ENCODE measurements around the gene TPRX2. TPM values are rescaled to one million over a fixed set of nuclear protein-coding genes. Genes with fewer than 3 reads are reported as not detected.

The TPRX2 gene
- total and polyA plus RNA-seq, 2 experiments from 2014 or later, result not detected

GRCh38 chr19:47886010-47886559 is 27.1 kb downstream of the TPRX2 start, which contains the start of gene SULT2A1:
TSS of gene SULT2A1 (minus strand) at chr19:47886315. CDS start at chr19:47886257, 58 bp downstream.
- Histone ChIP-seq H3K4me1 (ENCODE audit: insufficient read depth) (no peaks in the 10 kb centered on the region), H3K27ac (ENCODE audit: low read depth) (no peak within 1 kb of the TSS), H3F3A (replicated peaks; ENCODE audit: low read depth) (no peaks in the 10 kb centered on the region), H3K4me2 (no peak within 1 kb of the TSS), H2AFZ (0 out of 2 replicates have a peak within 1 kb of the TSS, but pooled peaks have one; percentile 14), H3K9me2 (ENCODE audit: insufficient read depth) (0 out of 2 replicates have a peak, but pooled peaks cover 3% of the 10 kb centered on the region), H4K20me1 (replicated peaks; ENCODE audit: insufficient read depth) (no peaks in the 10 kb centered on the region), H3K79me2 (replicated peaks; ENCODE audit: insufficient read depth) (no peaks in the 10 kb centered on the region), H3K4me3 (no peak within 1 kb of the TSS), H3K27me3 (ENCODE audit: insufficient read depth) (no peaks in the 10 kb centered on the region), H3K36me3 (ENCODE audit: insufficient read depth) (no peaks in the 10 kb centered on the region)
- H3K4me3 Mint-ChIP-seq, result no peak within 1 kb of the TSS
- H3K27me3 Mint-ChIP-seq (ENCODE audit: insufficient read depth, low read depth, poor library complexity), result peaks cover 1% of the 10 kb centered on the region
- no peak within 1 kb of the TSS for H3K27ac Mint-ChIP-seq
- ATAC-seq, result no peak
- no peak for TF ChIP-seq ZNF114 (CRISPR knock-in tag; IDR thresholded peaks at IDR 0.05)
- no peak for TF ChIP-seq JUNB (IDR thresholded peaks at IDR 0.05; ENCODE audit: unreplicated experiment)
- TF ChIP-seq, protein P1, sequence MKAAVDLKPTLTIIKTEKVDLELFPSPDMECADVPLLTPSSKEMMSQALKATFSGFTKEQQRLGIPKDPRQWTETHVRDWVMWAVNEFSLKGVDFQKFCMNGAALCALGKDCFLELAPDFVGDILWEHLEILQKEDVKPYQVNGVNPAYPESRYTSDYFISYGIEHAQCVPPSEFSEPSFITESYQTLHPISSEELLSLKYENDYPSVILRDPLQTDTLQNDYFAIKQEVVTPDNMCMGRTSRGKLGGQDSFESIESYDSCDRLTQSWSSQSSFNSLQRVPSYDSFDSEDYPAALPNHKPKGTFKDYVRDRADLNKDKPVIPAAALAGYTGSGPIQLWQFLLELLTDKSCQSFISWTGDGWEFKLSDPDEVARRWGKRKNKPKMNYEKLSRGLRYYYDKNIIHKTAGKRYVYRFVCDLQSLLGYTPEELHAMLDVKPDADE (IDR thresholded peaks at IDR 0.05), result no peak
- TF ChIP-seq POLR2AphosphoS5 (IDR thresholded peaks at IDR 0.05; ENCODE audit: low read depth), result no peak
- no peak for TF ChIP-seq EZH2phosphoT487 (IDR thresholded peaks at IDR 0.05; ENCODE audit: unreplicated experiment)
- no peak for TF ChIP-seq NANOG (IDR thresholded peaks at IDR 0.05; ENCODE audit: borderline replicate concordance)
- no peak for TF ChIP-seq STAT1 (IDR thresholded peaks at IDR 0.05; ENCODE audit: unreplicated experiment)
- TF ChIP-seq, protein P2, sequence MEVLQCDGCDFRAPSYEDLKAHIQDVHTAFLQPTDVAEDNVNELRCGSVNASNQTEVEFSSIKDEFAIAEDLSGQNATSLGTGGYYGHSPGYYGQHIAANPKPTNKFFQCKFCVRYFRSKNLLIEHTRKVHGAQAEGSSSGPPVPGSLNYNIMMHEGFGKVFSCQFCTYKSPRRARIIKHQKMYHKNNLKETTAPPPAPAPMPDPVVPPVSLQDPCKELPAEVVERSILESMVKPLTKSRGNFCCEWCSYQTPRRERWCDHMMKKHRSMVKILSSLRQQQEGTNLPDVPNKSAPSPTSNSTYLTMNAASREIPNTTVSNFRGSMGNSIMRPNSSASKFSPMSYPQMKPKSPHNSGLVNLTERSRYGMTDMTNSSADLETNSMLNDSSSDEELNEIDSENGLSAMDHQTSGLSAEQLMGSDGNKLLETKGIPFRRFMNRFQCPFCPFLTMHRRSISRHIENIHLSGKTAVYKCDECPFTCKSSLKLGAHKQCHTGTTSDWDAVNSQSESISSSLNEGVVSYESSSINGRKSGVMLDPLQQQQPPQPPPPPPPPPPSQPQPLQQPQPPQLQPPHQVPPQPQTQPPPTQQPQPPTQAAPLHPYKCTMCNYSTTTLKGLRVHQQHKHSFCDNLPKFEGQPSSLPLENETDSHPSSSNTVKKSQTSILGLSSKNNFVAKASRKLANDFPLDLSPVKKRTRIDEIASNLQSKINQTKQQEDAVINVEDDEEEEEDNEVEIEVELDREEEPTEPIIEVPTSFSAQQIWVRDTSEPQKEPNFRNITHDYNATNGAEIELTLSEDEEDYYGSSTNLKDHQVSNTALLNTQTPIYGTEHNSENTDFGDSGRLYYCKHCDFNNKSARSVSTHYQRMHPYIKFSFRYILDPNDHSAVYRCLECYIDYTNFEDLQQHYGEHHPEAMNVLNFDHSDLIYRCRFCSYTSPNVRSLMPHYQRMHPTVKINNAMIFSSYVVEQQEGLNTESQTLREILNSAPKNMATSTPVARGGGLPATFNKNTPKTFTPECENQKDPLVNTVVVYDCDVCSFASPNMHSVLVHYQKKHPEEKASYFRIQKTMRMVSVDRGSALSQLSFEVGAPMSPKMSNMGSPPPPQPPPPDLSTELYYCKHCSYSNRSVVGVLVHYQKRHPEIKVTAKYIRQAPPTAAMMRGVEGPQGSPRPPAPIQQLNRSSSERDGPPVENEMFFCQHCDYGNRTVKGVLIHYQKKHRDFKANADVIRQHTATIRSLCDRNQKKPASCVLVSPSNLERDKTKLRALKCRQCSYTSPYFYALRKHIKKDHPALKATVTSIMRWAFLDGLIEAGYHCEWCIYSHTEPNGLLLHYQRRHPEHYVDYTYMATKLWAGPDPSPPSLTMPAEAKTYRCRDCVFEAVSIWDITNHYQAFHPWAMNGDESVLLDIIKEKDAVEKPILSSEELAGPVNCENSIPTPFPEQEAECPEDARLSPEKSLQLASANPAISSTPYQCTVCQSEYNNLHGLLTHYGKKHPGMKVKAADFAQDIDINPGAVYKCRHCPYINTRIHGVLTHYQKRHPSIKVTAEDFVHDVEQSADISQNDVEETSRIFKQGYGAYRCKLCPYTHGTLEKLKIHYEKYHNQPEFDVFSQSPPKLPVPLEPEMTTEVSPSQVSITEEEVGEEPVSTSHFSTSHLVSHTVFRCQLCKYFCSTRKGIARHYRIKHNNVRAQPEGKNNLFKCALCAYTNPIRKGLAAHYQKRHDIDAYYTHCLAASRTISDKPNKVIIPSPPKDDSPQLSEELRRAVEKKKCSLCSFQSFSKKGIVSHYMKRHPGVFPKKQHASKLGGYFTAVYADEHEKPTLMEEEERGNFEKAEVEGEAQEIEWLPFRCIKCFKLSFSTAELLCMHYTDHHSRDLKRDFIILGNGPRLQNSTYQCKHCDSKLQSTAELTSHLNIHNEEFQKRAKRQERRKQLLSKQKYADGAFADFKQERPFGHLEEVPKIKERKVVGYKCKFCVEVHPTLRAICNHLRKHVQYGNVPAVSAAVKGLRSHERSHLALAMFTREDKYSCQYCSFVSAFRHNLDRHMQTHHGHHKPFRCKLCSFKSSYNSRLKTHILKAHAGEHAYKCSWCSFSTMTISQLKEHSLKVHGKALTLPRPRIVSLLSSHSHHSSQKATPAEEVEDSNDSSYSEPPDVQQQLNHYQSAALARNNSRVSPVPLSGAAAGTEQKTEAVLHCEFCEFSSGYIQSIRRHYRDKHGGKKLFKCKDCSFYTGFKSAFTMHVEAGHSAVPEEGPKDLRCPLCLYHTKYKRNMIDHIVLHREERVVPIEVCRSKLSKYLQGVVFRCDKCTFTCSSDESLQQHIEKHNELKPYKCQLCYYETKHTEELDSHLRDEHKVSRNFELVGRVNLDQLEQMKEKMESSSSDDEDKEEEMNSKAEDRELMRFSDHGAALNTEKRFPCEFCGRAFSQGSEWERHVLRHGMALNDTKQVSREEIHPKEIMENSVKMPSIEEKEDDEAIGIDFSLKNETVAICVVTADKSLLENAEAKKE (CRISPR knock-in tag; IDR thresholded peaks at IDR 0.05), result no peak
- TF ChIP-seq ZNF331 (CRISPR knock-in tag; IDR thresholded peaks at IDR 0.05; ENCODE audit: low read depth), result no peak
- no peak for TF ChIP-seq EZH2 (IDR thresholded peaks at IDR 0.05; ENCODE audit: low read depth, unreplicated experiment)
- no peak for TF ChIP-seq CREB1 (CRISPR knock-in tag; IDR thresholded peaks at IDR 0.05; ENCODE audit: low read depth)
- TF ChIP-seq REST (IDR thresholded peaks at IDR 0.05; ENCODE audit: unreplicated experiment), result no peak
- TF ChIP-seq, protein P3, sequence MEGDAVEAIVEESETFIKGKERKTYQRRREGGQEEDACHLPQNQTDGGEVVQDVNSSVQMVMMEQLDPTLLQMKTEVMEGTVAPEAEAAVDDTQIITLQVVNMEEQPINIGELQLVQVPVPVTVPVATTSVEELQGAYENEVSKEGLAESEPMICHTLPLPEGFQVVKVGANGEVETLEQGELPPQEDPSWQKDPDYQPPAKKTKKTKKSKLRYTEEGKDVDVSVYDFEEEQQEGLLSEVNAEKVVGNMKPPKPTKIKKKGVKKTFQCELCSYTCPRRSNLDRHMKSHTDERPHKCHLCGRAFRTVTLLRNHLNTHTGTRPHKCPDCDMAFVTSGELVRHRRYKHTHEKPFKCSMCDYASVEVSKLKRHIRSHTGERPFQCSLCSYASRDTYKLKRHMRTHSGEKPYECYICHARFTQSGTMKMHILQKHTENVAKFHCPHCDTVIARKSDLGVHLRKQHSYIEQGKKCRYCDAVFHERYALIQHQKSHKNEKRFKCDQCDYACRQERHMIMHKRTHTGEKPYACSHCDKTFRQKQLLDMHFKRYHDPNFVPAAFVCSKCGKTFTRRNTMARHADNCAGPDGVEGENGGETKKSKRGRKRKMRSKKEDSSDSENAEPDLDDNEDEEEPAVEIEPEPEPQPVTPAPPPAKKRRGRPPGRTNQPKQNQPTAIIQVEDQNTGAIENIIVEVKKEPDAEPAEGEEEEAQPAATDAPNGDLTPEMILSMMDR (conservative IDR thresholded peaks at IDR 0.05; ENCODE audit: low read depth in 2 of 2), result no peak
- H3K9me3 Mint-ChIP-seq, result peaks cover 4% of the 10 kb centered on the region; the same call in 2 of the 3 replicates
- H3K4me1 Mint-ChIP-seq, result peaks cover 5% of the 10 kb centered on the region
- no peak for DNase-seq (ENCODE audit: low spot score)
- H3K36me3 Mint-ChIP-seq (ENCODE audit: low read depth), result peaks cover 4% of the 10 kb centered on the region; the same call in 1 of the 3 replicates

Data from GM23338 (cell line).